Measurements from ENCODE around the gene LRPAP1.

DNA sequence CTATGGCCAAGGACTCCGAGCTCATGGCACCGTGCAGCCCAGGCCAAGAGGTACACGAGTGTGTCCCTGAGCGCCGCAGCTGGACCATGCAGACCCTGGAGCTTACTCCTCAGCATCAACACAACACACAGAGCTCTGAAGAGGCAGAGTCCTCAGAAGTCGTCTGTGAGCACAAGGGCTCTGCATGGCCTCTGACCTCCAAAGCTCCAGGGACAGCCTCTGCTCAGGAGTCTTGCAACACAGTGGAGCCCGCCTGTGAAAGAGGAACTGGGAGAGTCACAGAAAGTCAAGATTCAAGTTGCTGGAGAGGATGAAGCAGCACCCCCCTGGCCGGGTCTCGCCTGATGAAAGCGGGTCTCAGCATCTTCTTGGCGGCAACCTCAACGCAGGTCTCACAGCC is 2.9 kb downstream of the LRPAP1 start:
- TF ChIP-seq EZH2 (IDR thresholded peaks at IDR 0.05; ENCODE audit: borderline replicate concordance, insufficient read depth, low read depth, low read length, poor library complexity, severe bottlenecking), result no peak
- TF ChIP-seq, protein P1, sequence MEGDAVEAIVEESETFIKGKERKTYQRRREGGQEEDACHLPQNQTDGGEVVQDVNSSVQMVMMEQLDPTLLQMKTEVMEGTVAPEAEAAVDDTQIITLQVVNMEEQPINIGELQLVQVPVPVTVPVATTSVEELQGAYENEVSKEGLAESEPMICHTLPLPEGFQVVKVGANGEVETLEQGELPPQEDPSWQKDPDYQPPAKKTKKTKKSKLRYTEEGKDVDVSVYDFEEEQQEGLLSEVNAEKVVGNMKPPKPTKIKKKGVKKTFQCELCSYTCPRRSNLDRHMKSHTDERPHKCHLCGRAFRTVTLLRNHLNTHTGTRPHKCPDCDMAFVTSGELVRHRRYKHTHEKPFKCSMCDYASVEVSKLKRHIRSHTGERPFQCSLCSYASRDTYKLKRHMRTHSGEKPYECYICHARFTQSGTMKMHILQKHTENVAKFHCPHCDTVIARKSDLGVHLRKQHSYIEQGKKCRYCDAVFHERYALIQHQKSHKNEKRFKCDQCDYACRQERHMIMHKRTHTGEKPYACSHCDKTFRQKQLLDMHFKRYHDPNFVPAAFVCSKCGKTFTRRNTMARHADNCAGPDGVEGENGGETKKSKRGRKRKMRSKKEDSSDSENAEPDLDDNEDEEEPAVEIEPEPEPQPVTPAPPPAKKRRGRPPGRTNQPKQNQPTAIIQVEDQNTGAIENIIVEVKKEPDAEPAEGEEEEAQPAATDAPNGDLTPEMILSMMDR (IDR thresholded peaks at IDR 0.05), result no peak
